ENCODE measurements around the gene TBC1D3I.

TBC1D3I gene

DNA sequence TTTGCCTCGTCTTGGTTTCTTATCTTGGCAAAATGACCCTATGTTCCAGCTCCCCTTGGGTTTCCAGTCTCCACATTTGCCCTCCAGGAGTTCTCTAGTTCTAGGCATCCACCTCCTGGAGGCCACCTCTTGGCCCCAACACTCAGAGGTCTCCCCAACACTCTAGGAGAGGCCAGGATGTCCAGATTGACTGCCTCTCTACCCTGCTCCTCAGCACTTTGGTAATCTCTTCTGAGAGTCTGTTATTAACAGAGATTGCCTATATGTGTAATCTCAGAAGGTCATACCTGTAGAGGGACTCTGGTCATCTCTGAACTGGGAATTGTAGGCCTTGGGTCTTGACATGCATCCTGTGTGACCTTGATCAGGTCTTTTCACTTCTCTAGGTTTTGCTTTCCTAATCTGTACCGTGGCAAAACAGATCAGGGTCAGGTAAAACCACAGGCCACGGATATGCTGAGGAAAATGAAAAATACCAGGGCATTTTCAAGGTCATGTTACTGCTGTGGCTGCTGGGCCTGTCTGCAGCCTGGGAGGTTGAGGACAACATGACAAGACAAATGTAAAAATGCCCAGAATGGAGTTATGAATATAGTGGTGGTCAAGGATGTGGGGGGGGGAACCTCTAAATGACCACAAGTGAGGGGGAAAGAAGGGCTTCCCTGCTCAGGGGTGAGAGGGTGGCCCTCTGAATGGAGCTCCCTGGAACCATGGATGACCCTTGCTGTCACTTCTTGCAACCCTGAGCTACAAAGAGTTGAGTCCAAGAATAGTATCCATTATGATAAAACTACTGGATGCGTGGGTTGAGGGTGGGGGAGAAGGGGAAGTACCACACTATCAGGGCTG lies 58.5 kb downstream of the TBC1D3I start:
- DNase-seq (ENCODE audit: low spot score): no peak
- TF ChIP-seq, protein P1, sequence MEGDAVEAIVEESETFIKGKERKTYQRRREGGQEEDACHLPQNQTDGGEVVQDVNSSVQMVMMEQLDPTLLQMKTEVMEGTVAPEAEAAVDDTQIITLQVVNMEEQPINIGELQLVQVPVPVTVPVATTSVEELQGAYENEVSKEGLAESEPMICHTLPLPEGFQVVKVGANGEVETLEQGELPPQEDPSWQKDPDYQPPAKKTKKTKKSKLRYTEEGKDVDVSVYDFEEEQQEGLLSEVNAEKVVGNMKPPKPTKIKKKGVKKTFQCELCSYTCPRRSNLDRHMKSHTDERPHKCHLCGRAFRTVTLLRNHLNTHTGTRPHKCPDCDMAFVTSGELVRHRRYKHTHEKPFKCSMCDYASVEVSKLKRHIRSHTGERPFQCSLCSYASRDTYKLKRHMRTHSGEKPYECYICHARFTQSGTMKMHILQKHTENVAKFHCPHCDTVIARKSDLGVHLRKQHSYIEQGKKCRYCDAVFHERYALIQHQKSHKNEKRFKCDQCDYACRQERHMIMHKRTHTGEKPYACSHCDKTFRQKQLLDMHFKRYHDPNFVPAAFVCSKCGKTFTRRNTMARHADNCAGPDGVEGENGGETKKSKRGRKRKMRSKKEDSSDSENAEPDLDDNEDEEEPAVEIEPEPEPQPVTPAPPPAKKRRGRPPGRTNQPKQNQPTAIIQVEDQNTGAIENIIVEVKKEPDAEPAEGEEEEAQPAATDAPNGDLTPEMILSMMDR (conservative IDR thresholded peaks at IDR 0.05; ENCODE audit: low read depth): no peak
- H3K27ac ChIP-seq: no peak overlapping the region
- CTCF ChIA-PET: interaction anchor here (0.6 kb wide), 1 partner anchor 277 kb away, joined by 3 read pairs; no protein-coding TSS in a partner anchor
- POLR2A ChIA-PET (ENCODE audit: low non-redundant PET): no interaction called here

DNA sequence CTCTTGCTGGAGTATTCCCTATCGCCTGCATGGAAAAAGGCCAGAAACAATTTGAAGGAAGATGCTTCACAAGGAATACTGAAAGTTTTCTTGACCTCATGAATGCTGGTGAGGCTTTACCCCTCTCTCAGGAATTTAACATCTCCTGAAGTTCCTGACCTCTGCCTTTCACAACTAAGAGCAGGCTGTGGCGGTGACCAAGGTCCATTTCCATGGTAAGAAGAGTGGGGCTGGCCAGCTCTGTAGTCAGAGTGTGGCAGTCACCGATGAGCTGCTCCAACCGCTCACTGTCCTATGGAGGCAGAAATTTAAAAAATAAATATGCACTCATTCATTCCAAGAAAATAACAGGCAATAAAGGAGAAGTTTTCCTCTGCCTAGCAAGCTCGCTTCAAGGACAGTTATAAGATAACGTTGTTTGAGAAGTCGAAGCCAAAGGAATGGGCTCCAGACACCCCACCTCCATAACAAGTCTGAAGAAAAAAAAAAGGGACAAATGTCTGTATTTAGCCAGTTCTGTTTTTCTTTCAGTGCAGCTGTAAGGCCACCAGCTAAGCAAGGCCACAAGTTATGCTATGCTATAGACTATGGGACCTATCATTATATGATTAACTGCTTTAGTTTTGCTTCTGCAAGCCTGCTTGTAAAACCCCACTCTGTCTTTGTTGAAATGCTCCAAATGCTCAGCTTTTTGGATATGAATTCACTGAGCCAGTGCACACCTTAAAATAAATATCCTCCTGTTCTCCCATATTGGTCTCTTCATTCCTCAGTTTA lies 59.5 kb downstream of the TBC1D3I start:
- ChIA-PET CTCF (no interaction called here), POLR2A (ENCODE audit: low non-redundant PET) (no interaction called here)
- DNase-seq (ENCODE audit: low spot score): no peak
- TF ChIP-seq, protein P1 (conservative IDR thresholded peaks at IDR 0.05; ENCODE audit: low read depth): no peak
- no peak overlapping the region for H3K27ac ChIP-seq
